ENCODE results near the gene METRNL.

METRNL gene

GRCh38 chr17:83103943-83104311 is 24.5 kb downstream of the METRNL start:
- Histone ChIP-seq H3K9me3 (ENCODE audit: control extremely low read depth in 1 of 5, control insufficient read depth in 4 of 5, insufficient read depth in 2 of 5, low read depth in 1 of 5, low read length in 4 of 5) (no peaks in the 10 kb centered on the region), H3K27me3 (replicated peaks in 2 of 5; ENCODE audit: control insufficient read depth in 4 of 5, insufficient read depth in 5 of 5, low read length in 4 of 5) (peaks cover 0 to 25% (median 2%) of the 10 kb centered on the region in 5 experiments), H3K4me1 (ENCODE audit: control extremely low read depth in 1 of 4, control insufficient read depth in 4 of 4, insufficient read depth in 4 of 4, low read length in 3 of 4) (peaks cover 0 to 37% (median 19%) of the 10 kb centered on the region in 4 experiments), H3K4me3 (ENCODE audit: control insufficient read depth in 1 of 7, extremely low read depth in 1 of 7, insufficient read depth in 4 of 7, low read depth in 2 of 7, low read length in 6 of 7) (peak overlapping the region in 3 of 7 experiments; percentile 11 to 67 (median 28)), H3K36me3 (ENCODE audit: control insufficient read depth in 4 of 4, insufficient read depth in 4 of 4, low read length in 3 of 4) (no peaks in the 10 kb centered on the region), H3K27ac (ENCODE audit: insufficient read depth in 1 of 2, low read depth in 1 of 2, low read length in 2 of 2, poor library complexity in 1 of 2, severe bottlenecking in 2 of 2) (no peak overlapping the region)
- ChIA-PET POLR2A (no interaction called here), CTCF (no interaction called here)
- no peak for DNase-seq
- 93% methylated on average over 9 of the region's 10 CpGs for WGBS (ENCODE audit: insufficient coverage)

- CTCF ChIA-PET = interaction anchor here (1.3 kb wide), 1 partner anchor 13 kb away, joined by 6 read pairs; no protein-coding TSS in a partner anchor
- Histone ChIP-seq H3K9me3 (ENCODE audit: control extremely low read depth in 1 of 5, control insufficient read depth in 4 of 5, insufficient read depth in 2 of 5, low read depth in 1 of 5, low read length in 4 of 5) (no peaks in the 10 kb centered on the region), H3K4me3 (ENCODE audit: control insufficient read depth in 1 of 7, extremely low read depth in 1 of 7, insufficient read depth in 4 of 7, low read depth in 2 of 7, low read length in 6 of 7) (no peak overlapping the region), H3K27ac (ENCODE audit: insufficient read depth in 1 of 2, low read depth in 1 of 2, low read length in 2 of 2, poor library complexity in 1 of 2, severe bottlenecking in 2 of 2) (no peak overlapping the region), H3K27me3 (replicated peaks in 2 of 5; ENCODE audit: control insufficient read depth in 4 of 5, insufficient read depth in 5 of 5, low read length in 4 of 5) (peaks cover 0 to 16% (median 0%) of the 10 kb centered on the region in 5 experiments), H3K4me1 (ENCODE audit: control extremely low read depth in 1 of 4, control insufficient read depth in 4 of 4, insufficient read depth in 4 of 4, low read length in 3 of 4) (peaks cover 0 to 32% (median 12%) of the 10 kb centered on the region in 4 experiments), H3K36me3 (ENCODE audit: control insufficient read depth in 4 of 4, insufficient read depth in 4 of 4, low read length in 3 of 4) (no peaks in the 10 kb centered on the region)
- POLR2A ChIA-PET = interaction anchor here (0.8 kb wide), 1 partner anchor 17 kb away, joined by 3 read pairs; no protein-coding TSS in a partner anchor
- no peak for DNase-seq
- WGBS (ENCODE audit: insufficient coverage) = 88% methylated on average over 39 of the region's 45 CpGs
Measured at GRCh38 chr17:83104577-83105505, 25.4 kb downstream of the METRNL start.

GRCh38 chr17:83105512-83105911 is 26.1 kb downstream of the METRNL start:
- Histone ChIP-seq H3K27ac (ENCODE audit: insufficient read depth in 1 of 2, low read depth in 1 of 2, low read length in 2 of 2, poor library complexity in 1 of 2, severe bottlenecking in 2 of 2) (no peak overlapping the region), H3K27me3 (replicated peaks in 2 of 5; ENCODE audit: control insufficient read depth in 4 of 5, insufficient read depth in 5 of 5, low read length in 4 of 5) (peaks cover 0 to 10% (median 0%) of the 10 kb centered on the region in 5 experiments), H3K4me1 (ENCODE audit: control extremely low read depth in 1 of 4, control insufficient read depth in 4 of 4, insufficient read depth in 4 of 4, low read length in 3 of 4) (peaks cover 0 to 31% (median 8%) of the 10 kb centered on the region in 4 experiments), H3K9me3 (ENCODE audit: control extremely low read depth in 1 of 5, control insufficient read depth in 4 of 5, insufficient read depth in 2 of 5, low read depth in 1 of 5, low read length in 4 of 5) (no peaks in the 10 kb centered on the region), H3K36me3 (ENCODE audit: control insufficient read depth in 4 of 4, insufficient read depth in 4 of 4, low read length in 3 of 4) (no peaks in the 10 kb centered on the region), H3K4me3 (ENCODE audit: control insufficient read depth in 1 of 7, extremely low read depth in 1 of 7, insufficient read depth in 4 of 7, low read depth in 2 of 7, low read length in 6 of 7) (no peak overlapping the region)
- ChIA-PET CTCF (interaction anchor here (0.6 to 2.2 kb wide), 3 partner anchors 9 to 17 kb away, joined by 3 to 6 read pairs (median 5); no protein-coding TSS in a partner anchor), POLR2A (no interaction called here)
- no peak for DNase-seq
- WGBS (ENCODE audit: insufficient coverage) = 94% methylated on average over 5 of the region's 10 CpGs

GRCh38 chr17:83106056-83106588 is 26.7 kb downstream of the METRNL start:
- Histone ChIP-seq H3K4me3 (ENCODE audit: control insufficient read depth in 1 of 7, extremely low read depth in 1 of 7, insufficient read depth in 4 of 7, low read depth in 2 of 7, low read length in 6 of 7) (no peak overlapping the region), H3K9me3 (ENCODE audit: control extremely low read depth in 1 of 5, control insufficient read depth in 4 of 5, insufficient read depth in 2 of 5, low read depth in 1 of 5, low read length in 4 of 5) (no peaks in the 10 kb centered on the region), H3K4me1 (ENCODE audit: control extremely low read depth in 1 of 4, control insufficient read depth in 4 of 4, insufficient read depth in 4 of 4, low read length in 3 of 4) (peaks cover 0 to 26% (median 6%) of the 10 kb centered on the region in 4 experiments), H3K36me3 (ENCODE audit: control insufficient read depth in 4 of 4, insufficient read depth in 4 of 4, low read length in 3 of 4) (no peaks in the 10 kb centered on the region), H3K27ac (ENCODE audit: insufficient read depth in 1 of 2, low read depth in 1 of 2, low read length in 2 of 2, poor library complexity in 1 of 2, severe bottlenecking in 2 of 2) (no peak overlapping the region), H3K27me3 (replicated peaks in 2 of 5; ENCODE audit: control insufficient read depth in 4 of 5, insufficient read depth in 5 of 5, low read length in 4 of 5) (peaks cover 0 to 6% (median 0%) of the 10 kb centered on the region in 5 experiments)
- POLR2A ChIA-PET = no interaction called here
- no peak for DNase-seq
- 94% methylated on average over 19 of the region's 22 CpGs for WGBS (ENCODE audit: insufficient coverage)
- CTCF ChIA-PET = interaction anchor here (0.6 to 2.2 kb wide), 3 partner anchors 9 to 16 kb away, joined by 3 to 6 read pairs (median 5); no protein-coding TSS in a partner anchor

- no peak overlapping the region for H3K27ac ChIP-seq (ENCODE audit: insufficient read depth in 1 of 2, low read depth in 1 of 2, low read length in 2 of 2, poor library complexity in 1 of 2, severe bottlenecking in 2 of 2)
- no peaks in the 10 kb centered on the region for H3K36me3 ChIP-seq (ENCODE audit: control insufficient read depth in 4 of 4, insufficient read depth in 4 of 4, low read length in 3 of 4)
- ChIA-PET CTCF (interaction anchor here (2.2 kb wide), 1 partner anchor 10 kb away, joined by 5 read pairs; no protein-coding TSS in a partner anchor), POLR2A (no interaction called here)
- H3K27me3 ChIP-seq (replicated peaks in 2 of 5; ENCODE audit: control insufficient read depth in 4 of 5, insufficient read depth in 5 of 5, low read length in 4 of 5) = no peaks in the 10 kb centered on the region
- H3K4me1 ChIP-seq (ENCODE audit: control extremely low read depth in 1 of 4, control insufficient read depth in 4 of 4, insufficient read depth in 4 of 4, low read length in 3 of 4) = peaks cover 0 to 20% (median 6%) of the 10 kb centered on the region in 4 experiments
- H3K4me3 ChIP-seq (ENCODE audit: control insufficient read depth in 1 of 7, extremely low read depth in 1 of 7, insufficient read depth in 4 of 7, low read depth in 2 of 7, low read length in 6 of 7) = no peak overlapping the region
- no peaks in the 10 kb centered on the region for H3K9me3 ChIP-seq (ENCODE audit: control extremely low read depth in 1 of 5, control insufficient read depth in 4 of 5, insufficient read depth in 2 of 5, low read depth in 1 of 5, low read length in 4 of 5)
- WGBS (ENCODE audit: insufficient coverage) = 89% methylated on average over 17 of the region's 17 CpGs
- no peak for DNase-seq
Measured at GRCh38 chr17:83106913-83107655, 27.7 kb downstream of the METRNL start.

- H3K27ac ChIP-seq (ENCODE audit: insufficient read depth in 1 of 2, low read depth in 1 of 2, low read length in 2 of 2, poor library complexity in 1 of 2, severe bottlenecking in 2 of 2) = no peak overlapping the region
- H3K4me3 ChIP-seq (ENCODE audit: control insufficient read depth in 1 of 7, extremely low read depth in 1 of 7, insufficient read depth in 4 of 7, low read depth in 2 of 7, low read length in 6 of 7) = no peak overlapping the region
- no peak for DNase-seq
- ChIA-PET CTCF (interaction anchor here (2.2 kb wide), 1 partner anchor 11 kb away, joined by 5 read pairs; no protein-coding TSS in a partner anchor), POLR2A (no interaction called here)
- WGBS (ENCODE audit: insufficient coverage) = 67% methylated on average over 3 of the region's 14 CpGs
- H3K4me1 ChIP-seq (ENCODE audit: control extremely low read depth in 1 of 4, control insufficient read depth in 4 of 4, insufficient read depth in 4 of 4, low read length in 3 of 4) = peaks cover 0 to 20% (median 6%) of the 10 kb centered on the region in 4 experiments
- no peaks in the 10 kb centered on the region for H3K27me3 ChIP-seq (replicated peaks in 2 of 5; ENCODE audit: control insufficient read depth in 4 of 5, insufficient read depth in 5 of 5, low read length in 4 of 5)
- H3K36me3 ChIP-seq (ENCODE audit: control insufficient read depth in 4 of 4, insufficient read depth in 4 of 4, low read length in 3 of 4) = no peaks in the 10 kb centered on the region
- no peaks in the 10 kb centered on the region for H3K9me3 ChIP-seq (ENCODE audit: control extremely low read depth in 1 of 5, control insufficient read depth in 4 of 5, insufficient read depth in 2 of 5, low read depth in 1 of 5, low read length in 4 of 5)
Measured at GRCh38 chr17:83107656-83108048, 28.2 kb downstream of the METRNL start.

Measured in common myeloid progenitor, CD34-positive (primary cell).